GM10248 (cell line): ENCODE results near the gene NOP14.
"Not testable (repeated sequence)": the region's sequence is repeated elsewhere in the genome, so short reads cannot be mapped to it uniquely, and the experiment has no call there.

Source experiments
- CTCF ChIA-PET: fragments of 300-600 bp; sonication (Branson Sonifier 250); formaldehyde crosslinking; extraction: SDS; loops from one replicate; lab custom pipeline; 2021; ENCODE audit warnings: antibody characterized with exemption; lab: Yijun Ruan, JAX
- POLR2A ChIA-PET: fragments of 350-650 bp; sonication (Branson Sonifier 250); formaldehyde crosslinking; extraction: SDS; loops from one replicate; lab custom pipeline; 2020; ENCODE audit warnings: antibody characterized with exemption; lab: Yijun Ruan, JAX
- DNase-seq: peaks from one replicate; pipeline ENCODE4 v3.0.0; 2012; ENCODE audit errors: extremely low spot score
- CTCF ChIP-seq: IDR thresholded peaks from 2 replicates; pipeline ENCODE4 v1.5.1; 2012; ENCODE audit warnings: mild to moderate bottlenecking, low read depth; ENCODE audit errors: extremely low read depth, missing control alignments, control extremely low read depth

Gene NOP14

GRCh38 chr4:2963966-2964471, 813 bp upstream of the NOP14 start:
- CTCF ChIA-PET, result interaction anchor here (0.9 to 8.1 kb wide), 16 partner anchors 8 to 545 kb away, joined by 3 to 84 read pairs (median 4); partner anchors contain the start of gene CFAP99
- TF ChIP-seq CTCF, result no peak
- no peak for DNase-seq
- POLR2A ChIA-PET, result interaction anchor here (0.9 to 1.8 kb wide), 6 partner anchors 10 to 422 kb away, joined by 3 to 6 read pairs (median 4); no protein-coding TSS in a partner anchor

- POLR2A ChIA-PET, result interaction anchor here (0.6 to 1.8 kb wide), 5 partner anchors 9 to 203 kb away, joined by 3 to 10 read pairs (median 5); no protein-coding TSS in a partner anchor
- TF ChIP-seq CTCF, result no peak
- DNase-seq, result no peak
- CTCF ChIA-PET, result interaction anchor here (0.7 to 8.1 kb wide), 13 partner anchors 9 to 544 kb away, joined by 3 to 84 read pairs (median 5); partner anchors contain the start of gene CFAP99
These were observed 512 bp downstream of the NOP14 start for GRCh38 chr4:2962614-2963174.

GRCh38 chr4:2961811-2962441, 1.3 kb downstream of the NOP14 start:
- ChIA-PET POLR2A (interaction anchor here (1.5 kb wide), 1 partner anchor 26 kb away, joined by 10 read pairs; no protein-coding TSS in a partner anchor), CTCF (interaction anchor here (0.7 to 8.1 kb wide), 12 partner anchors 8 to 216 kb away, joined by 3 to 84 read pairs (median 4); no protein-coding TSS in a partner anchor)
- TF ChIP-seq CTCF, result peak; percentile 9
- no peak for DNase-seq

- DNase-seq, result no peak
These were observed 1.8 kb downstream of the NOP14 start for GRCh38 chr4:2961421-2961810.

GRCh38 chr4:2960450-2960849, 2.8 kb downstream of the NOP14 start:
- DNase-seq, CTCF ChIA-PET: not testable (repeated sequence)
- POLR2A ChIA-PET, result interaction anchor here (1.3 kb wide), 1 partner anchor 24 kb away, joined by 5 read pairs; no protein-coding TSS in a partner anchor

More at GRCh38 chr4:2961421-2961810, 1.8 kb downstream of the NOP14 start:
- ChIA-PET POLR2A (interaction anchor here (0.6 to 1.5 kb wide), 2 partner anchors 10 to 25 kb away, joined by 3 to 10 read pairs; no protein-coding TSS in a partner anchor), CTCF (interaction anchor here (0.8 to 8.1 kb wide), 8 partner anchors 10 to 216 kb away, joined by 3 to 84 read pairs (median 4); no protein-coding TSS in a partner anchor)
- TF ChIP-seq CTCF, result no peak

- ChIA-PET POLR2A (no interaction called here), CTCF (interaction anchor here (0.8 to 1.9 kb wide), 4 partner anchors 10 to 194 kb away, joined by 3 to 5 read pairs (median 3); no protein-coding TSS in a partner anchor)
- DNase-seq, result no peak
- no peak for TF ChIP-seq CTCF
These were observed 4.8 kb downstream of the NOP14 start for GRCh38 chr4:2958446-2958845.

- POLR2A ChIA-PET, DNase-seq: not testable (repeated sequence)
- CTCF ChIA-PET, result interaction anchor here (0.7 to 2.2 kb wide), 18 partner anchors 8 to 264 kb away, joined by 3 to 23 read pairs (median 3); partner anchors contain the start of genes GRK4 and NOP14
These were observed 7.8 kb downstream of the NOP14 start for GRCh38 chr4:2955186-2956044.
